Sciatic nerve (tissue), 2 donors: ENCODE data around the gene COG6. TPM values are rescaled to one million over a fixed set of nuclear protein-coding genes. Genes with fewer than 3 reads are reported as not detected.

Experiments used
- ATAC-seq: fragments of 200-7000 bp; cut with Tn5 transposase; one replicate; pipeline ENCODE4 v1.9.1; 2020; ENCODE audit warnings: mild to moderate bottlenecking, moderate library complexity
- DNase-seq: peaks from one replicate; pipeline ENCODE4 v3.0.0-alpha.2; 2020; ENCODE audit warnings: low spot score
- intact Hi-C: fragments of 100-400 bp; cut with DNase I; formaldehyde crosslinking; loops from one replicate; pipeline ENCODE4 v1.14.2; 2022
- total RNA-seq: library from RNA; stranded (reverse); fragmentation: NEBNext Ultra II Directional; extraction: Animal tissue kit (Norgen Biotek cat#: 25700); gene quantifications from one replicate; pipeline ENCODE4 v1.2.1, GENCODE V29; 2021
- donor health status: DM: no; HTN: no; CAD: no.
- donor health status: DM: no; HTN: no; CAD: no.

The COG6 gene
- total RNA-seq, result 41.6 TPM

DNA sequence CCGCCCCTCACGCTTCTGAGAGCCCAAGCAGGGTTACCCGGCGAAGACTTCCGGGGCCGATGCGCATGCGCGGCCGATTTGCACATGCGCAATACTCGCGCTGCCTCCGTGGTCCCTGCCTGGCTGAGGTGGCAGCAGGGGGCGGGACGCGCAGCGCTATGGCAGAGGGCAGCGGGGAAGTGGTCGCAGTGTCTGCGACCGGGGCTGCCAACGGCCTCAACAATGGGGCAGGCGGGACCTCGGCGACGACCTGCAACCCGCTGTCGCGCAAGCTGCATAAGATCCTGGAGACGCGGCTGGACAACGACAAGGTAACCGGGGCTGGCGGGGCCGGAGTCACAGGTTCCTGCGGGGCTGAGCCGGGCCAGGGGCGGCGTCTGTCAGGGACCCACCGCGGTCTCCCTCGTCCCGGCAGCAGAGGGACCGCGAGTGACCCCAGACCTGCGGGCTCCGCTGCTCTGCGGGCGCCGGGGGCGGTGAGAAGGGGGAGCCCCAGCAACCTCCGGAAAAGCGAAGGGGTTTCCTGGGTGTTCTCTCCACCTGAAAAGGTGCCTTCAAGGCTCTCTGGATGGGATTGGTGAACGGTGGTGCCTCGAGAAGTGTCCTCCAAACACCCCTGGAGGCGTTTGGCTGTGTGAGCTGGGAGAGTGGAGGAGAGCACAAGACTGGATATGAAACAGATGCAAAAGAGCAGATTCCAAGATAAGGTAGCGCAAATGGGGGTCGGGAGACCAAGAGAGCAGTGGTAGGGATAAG, at the start of gene COG6:
Gene COG6, plus strand, starts transcription at position 94 of the 756 bp plus-strand sequence. Its CDS starts 65 bp downstream, at position 159.
- peak; percentile 95 for DNase-seq
- ATAC-seq, result peak; percentile 98
- intact Hi-C loops, result no loop called here

DNA sequence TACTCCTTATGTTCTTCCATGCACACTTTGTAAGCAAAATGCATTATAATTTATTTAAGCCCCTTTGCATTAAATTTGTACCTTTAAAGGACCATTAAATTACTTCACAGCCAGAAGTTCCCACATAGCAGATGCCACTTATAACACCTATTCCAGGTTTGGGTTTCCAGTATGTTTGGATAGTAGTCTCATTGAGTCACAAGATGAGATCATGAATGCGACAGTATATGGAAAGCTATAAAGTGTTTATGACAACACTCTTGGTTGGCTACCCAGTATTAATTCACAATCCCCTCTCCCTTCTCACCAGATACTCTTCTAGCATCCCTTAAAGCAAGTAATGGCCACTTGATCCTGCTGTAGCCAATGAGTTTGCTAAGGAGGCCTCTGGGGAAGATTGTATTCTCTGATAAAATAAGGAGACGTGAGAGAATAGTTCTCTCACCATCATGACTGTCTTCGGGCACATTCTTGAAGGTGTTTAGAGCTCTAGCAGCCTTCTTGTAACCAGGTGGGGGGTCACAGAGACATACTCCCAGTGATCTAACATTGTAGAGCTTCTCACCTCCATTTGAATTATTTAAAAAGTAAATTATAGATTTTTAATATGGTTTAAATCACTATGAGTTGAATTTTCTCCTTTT, 49.7 kb upstream of the COG6 start:
- ATAC-seq (no peak), DNase-seq (no peak)
- intact Hi-C loops, result loop anchor here (10.0 kb wide), 1 partner anchor 191 kb away; no protein-coding TSS in a partner anchor

DNA sequence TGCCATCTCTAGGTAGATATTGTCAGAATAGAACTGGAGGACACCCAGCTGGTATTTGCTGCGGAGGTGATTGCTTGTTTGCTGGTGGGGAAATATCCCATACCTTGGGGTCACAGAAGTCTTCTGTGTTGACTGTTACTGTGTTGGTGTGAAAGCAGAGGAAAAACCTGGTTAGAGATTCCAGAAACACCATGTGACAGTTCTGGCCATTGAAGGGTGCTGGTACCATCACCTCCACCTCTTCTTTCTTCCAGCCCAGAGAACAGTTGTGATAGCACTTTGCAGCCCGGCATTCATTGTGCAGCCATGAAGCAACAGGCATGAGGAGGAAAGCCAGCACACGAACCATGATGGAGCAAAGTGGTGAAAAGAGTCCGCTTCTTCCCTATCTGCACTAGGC, 47.6 kb upstream of the COG6 start:
- ATAC-seq, result no peak
- intact Hi-C loops, result loop anchor here (10.0 kb wide), 1 partner anchor 193 kb away; no protein-coding TSS in a partner anchor
- no peak for DNase-seq

DNA sequence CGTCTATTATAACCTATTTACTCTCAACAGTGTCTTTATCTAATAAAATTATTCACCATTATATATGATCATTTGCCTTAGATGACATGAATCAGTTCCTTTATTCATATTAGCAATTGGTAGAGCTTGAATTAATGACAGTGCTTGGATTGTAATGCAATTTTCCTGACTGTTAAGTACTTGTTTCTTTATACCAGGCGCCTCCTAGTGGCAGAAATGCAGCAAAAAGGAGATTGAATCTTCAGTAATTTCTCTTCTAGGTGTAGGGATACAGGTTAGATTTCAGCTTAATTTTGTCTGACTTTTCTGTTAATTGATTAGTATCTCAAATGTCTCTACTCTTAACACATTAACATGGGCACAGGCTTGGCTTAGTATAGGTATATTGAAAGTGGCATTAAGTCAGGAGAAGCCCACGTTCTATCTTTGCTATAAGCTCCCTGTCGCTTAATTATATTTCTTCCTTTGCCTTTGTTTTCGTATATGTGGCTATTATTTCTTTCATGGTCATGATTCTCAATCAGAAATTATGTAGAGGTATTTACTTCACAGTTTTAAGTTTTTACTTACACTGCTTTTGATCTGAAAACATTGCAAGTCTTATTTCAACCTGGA, 43.3 kb upstream of the COG6 start:
- intact Hi-C loops, result loop anchor here (10.0 kb wide), 1 partner anchor 467 kb away; no protein-coding TSS in a partner anchor
- DNase-seq (peak; percentile 87), ATAC-seq (peak; percentile 67)

DNA sequence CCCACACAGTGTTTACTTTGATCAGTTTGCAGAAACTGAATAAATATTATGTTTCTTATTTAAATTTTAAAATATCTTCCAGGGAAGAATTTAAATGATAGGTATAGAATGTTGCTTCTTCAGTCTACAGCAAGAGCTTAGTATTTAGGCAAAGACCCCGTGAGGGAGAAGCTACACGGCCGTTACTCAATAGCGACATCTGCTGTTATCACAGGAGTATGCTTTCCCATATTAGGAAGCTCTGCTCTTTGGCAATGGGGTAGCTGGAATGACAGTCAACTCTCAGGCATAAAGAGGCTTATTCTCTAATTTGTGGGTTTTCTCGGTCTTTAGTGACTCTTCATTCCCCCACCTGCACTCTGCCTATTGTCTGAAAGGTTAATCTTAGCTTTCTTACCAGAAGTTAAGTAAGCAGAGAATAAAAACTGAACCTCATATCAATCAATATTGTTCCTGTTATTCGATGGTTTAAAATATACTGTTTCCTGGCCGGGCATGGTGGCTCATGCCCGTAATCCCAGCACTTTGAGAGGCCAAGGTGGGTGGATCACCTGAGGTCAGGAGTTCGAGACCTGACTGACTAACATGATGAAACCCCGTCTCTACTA, 39.3 kb upstream of the COG6 start:
- intact Hi-C loops, result loop anchor here (10.0 kb wide), 1 partner anchor 471 kb away; no protein-coding TSS in a partner anchor
- DNase-seq (peak; percentile 65), ATAC-seq (peak; percentile 86)

DNA sequence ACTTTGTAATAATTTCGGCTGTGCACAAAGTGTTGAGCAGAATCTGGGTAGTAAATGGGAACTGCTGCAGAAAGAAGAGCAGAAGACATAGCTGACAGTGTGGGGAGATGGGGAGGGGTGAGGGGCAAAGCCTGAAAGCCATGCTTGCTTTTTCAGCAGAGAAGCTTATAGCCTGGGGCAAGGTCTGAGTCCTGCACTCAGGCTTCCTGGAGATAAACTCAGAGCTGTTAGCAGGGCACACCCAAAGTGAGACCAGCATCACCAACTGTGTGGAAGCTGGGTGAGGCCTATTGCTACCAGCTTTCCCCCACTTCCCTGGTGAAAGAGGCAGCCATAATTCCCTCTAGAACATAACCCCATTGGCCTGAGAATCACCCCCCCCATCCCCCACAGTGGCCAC, 36.9 kb upstream of the COG6 start:
- intact Hi-C loops, result loop anchor here (10.0 kb wide), 1 partner anchor 474 kb away; no protein-coding TSS in a partner anchor
- DNase-seq, result no peak
- no peak for ATAC-seq

DNA sequence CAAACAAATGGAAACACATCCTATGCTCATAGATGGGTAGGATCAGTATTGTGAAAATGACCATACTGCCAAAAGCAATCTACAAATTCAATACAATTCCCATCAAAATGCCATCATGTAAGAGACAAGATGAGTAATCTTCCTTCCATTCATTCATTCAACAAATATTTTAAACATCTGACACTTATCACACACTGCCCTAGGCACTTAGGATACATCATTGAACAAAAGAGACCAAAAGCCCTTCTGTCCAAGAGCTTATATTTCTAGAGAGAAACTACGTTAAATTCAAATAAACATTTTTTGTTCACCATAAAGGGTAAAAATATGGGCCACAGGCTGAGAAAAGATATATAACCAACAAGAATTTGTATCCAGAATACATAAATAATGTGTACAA, 32.0 kb upstream of the COG6 start:
- no peak for ATAC-seq
- no peak for DNase-seq
- intact Hi-C loops, result no loop called here

DNA sequence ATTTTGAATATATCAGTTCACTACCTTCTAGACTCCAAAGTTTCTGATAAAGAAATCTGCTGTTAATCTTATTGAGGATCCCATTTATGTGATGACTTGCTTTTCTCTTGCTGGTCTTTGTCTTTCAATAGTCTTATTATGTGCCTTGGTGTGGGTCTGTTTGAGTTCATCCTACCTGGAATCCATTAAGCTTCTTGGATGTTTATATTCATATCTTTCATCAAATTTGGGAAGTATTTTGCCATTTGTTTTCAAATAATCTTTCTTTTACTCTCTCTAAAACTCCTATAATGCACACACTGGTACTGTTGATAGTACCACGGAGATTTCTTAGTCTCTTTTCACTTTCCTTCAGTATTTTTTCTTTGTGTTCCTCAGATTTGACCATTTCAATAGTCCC, 24.2 kb upstream of the COG6 start:
- no peak for ATAC-seq
- DNase-seq, result no peak
- intact Hi-C loops, result no loop called here

DNA sequence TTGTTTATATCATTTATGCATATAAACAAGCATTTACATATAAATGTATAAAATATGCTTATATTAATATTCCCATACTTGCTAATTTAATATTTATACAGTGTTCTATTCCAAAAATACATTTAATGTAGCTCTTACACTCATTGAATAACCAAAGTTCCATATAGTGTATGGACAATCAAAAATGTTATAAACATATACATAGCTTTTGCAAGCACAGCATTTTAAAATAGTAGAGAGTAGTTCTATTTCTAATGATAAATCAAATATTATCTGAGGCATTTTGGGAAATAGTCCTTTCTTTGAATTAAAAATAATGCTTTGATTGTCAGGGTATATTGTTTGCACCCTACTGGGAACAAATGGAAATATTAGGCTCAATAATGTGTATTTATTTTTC, 22.5 kb upstream of the COG6 start:
- intact Hi-C loops, result no loop called here
- DNase-seq, result no peak
- no peak for ATAC-seq

DNA sequence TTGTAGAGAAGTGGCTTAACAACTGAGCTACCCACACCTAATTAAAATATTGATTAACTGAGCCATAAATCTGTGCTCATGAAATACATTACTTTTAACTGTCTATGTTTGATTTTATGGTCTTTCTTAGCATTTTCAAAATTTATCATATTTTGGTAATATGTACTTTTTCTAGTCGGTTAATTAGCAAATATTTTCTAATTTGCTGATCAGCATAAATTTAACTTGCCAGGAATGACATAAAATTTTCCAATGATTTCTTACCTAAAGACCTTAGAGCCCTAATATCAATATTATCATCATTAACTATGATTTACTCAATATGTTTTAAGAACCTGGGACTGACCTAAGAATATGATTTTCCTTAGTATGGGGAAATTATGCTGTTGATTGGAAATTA, 19.9 kb upstream of the COG6 start:
- intact Hi-C loops, result no loop called here
- no peak for ATAC-seq

DNA sequence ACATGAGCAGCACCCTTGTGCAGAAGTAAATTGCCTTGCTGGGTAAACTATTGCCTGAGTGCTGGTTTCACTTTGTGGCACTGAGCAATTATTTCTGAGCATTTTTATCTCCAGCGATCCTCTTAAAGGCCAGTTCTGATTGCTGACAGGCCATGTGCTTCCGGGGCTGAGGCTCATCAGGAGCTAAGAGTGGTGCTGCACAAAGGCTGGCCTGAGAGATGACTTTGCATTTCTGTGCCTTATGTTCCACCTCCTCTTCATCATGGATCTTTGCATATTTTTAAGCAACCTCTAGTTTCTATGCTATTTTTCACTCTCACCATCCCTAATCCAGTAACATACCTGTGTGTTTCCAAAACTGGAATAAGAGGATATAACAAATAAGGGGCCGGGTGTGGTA, 17.6 kb upstream of the COG6 start:
- intact Hi-C loops, result no loop called here
- ATAC-seq, result no peak
- no peak for DNase-seq

More for the DNA sequence above, 19.9 kb upstream of the COG6 start:
- DNase-seq, result no peak

DNA sequence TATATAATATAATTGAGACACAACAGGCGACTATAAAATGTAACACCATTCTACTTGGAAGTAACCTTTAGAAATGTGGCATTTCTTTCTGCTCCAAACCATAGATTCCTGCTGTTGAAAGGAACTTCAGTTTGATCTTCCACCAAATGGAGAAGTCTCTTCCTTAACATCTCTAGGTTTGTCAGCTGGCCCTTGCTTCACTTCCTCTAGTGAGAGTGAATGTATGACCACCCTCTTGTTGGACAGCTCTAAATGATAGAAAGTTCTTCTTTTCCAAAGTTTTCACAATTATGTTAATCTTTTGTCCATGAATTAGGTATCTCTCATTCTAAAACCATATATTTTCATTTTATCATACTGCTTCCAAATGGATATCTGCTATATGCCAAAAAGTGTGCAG, 13.8 kb upstream of the COG6 start:
- intact Hi-C loops, result no loop called here
- ATAC-seq, result no peak
- DNase-seq, result no peak

DNA sequence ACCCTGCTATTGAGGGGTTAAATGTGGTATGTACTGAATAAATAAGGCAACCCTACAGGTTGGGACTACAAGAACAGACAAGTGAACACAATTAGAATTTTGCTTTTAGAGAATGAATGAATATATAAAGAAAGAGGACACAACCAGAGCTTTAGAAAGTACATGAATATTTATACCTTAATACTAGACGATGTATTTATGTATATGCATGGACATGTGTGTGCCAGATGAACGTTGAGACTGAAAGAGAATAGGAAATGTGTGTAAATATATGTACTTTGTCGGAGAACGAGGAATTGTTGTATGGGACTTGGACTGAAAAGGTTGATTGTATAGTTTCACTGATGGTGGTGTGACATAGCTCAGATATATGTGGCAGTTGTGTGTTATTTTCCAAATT, 9.3 kb upstream of the COG6 start:
- intact Hi-C loops, result no loop called here
- ATAC-seq, result no peak
- DNase-seq, result no peak

DNA sequence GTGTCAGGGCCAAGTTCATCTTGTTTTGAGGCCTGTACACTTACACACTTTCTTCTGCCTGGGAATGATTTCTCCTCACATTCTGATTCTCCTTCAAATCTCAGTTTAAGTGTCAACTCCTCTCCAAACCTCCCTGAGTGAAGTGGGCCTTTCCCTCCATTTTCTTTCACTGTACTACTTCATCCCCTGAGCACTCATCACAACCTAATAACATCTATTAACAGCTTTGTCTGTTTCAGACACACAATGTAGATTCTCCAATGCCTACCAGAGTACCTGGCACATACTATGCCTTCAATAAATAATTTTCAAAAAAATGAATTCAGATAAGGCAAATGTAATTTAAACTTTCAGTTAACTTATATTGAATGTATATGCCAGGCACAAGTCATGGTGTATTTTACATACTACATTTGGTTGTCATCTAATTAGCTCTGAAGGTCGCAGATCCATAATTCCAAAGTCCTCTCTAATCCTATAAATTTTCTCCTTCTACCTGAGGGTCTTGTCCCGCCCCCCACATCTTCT, 357 bp upstream of the COG6 start:
- intact Hi-C loops, result no loop called here
- peak; percentile 7 for ATAC-seq
- DNase-seq, result no peak

DNA sequence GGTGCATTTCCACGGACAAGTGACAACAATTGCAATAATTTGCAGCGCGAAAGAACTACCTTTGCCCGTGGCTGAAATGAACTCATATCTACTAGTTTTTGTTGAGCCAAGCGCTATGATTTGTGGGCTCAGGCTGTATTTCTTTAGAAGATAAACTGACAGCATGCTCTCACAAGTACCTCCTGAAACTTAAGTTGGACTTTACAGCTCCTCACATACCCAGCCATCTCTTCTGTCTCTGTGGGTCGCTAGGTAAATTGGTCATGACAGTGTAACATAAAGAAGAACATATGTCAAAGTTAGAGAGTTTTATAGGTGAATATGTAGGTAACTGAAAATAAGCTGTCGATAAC, 839 bp downstream of the COG6 start:
- no peak for ATAC-seq
- DNase-seq, result no peak
- intact Hi-C loops, result no loop called here

DNA sequence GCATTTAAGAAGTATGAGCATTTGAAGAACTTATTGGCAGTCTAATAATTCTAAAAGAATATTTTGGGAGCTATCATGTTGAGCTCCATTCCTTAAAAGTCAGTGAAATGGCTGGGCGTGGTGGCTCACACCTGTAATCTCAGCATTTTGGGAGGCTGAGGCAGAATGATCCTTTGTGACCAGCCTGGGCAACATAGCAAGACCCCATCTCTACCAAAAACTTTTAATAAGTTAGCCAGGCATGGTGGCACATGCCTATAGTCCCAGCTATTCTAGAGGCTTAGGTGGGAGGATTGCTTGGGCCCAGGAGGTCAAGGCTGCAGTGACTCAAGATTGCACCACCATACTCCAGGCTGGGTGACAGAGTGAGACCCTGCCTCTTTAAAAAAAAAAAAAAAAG, 8.0 kb downstream of the COG6 start:
- no peak for ATAC-seq

DNA sequence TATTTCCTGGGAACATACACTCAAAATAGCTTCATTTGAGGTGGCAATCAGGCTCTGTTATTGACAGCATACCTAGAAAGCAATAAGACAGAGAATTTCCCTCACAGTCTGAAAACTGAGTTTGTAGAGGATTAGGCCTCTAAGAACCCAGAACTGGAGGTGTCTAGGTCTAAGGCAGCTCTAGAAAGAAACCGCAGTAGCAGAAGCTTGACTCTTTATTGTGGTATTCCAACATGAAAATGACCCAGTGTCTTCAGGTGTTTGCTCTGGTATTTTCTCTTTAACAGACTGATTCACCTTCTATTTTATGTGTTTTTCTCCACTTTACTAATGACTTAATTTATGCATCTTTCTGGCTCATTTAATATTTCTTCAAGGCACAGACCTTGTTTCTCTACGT, 8.5 kb downstream of the COG6 start:
- DNase-seq (no peak), ATAC-seq (no peak)
- intact Hi-C loops, result no loop called here

More for the DNA sequence above, 8.0 kb downstream of the COG6 start:
- intact Hi-C loops, result no loop called here
- DNase-seq, result no peak

DNA sequence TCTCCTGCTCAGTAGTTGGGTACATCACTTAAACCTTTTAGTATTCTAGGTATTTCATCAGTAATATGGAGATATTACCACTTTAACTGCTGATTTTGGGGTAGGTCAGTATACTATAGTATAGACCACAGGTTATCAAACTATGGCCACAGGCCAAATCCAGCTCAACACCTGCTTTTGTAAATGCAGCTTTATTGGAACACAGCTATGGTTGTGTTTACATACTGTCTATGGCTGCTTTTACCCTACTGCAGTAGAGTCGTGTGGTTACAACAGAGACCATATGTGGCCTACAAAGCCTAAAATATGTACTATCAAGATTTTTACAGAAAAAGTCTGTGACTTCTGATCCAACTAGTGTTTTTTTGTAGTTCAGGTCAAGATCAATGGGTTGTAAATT, 10.3 kb downstream of the COG6 start:
- DNase-seq (no peak), ATAC-seq (no peak)
- intact Hi-C loops, result no loop called here

DNA sequence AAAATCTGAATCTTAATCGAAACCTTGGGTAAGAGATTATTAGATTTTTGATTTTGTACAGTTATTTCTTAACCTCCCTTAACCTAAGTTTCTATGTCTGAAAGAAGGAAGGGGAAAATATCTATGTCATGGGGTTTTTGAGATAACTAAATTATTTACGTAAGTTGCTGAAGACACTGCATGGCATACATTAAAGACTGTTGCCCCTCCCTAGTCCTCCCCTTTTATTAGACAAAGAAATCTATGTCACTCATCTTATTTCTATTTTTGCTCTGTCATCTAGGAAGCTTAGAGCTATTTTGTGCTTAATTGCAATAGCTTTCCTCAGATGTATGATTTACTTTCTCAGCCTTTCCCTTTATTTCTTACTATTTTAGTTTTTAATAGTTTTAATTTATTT, 15.0 kb downstream of the COG6 start:
- DNase-seq, result no peak
- no peak for ATAC-seq
- intact Hi-C loops, result no loop called here
